Measurements from ENCODE around the gene GRIN2A. TPM values are rescaled to one million over a fixed set of nuclear protein-coding genes. Genes with fewer than 3 reads are reported as not detected.

Gene GRIN2A
- total and polyA plus RNA-seq, 2 of the 8 experiments (the other 6 are each of a cell fraction or from before 2014, with no cell fraction given), result 0.18 to 1.8 TPM

- TF ChIP-seq, protein P1, sequence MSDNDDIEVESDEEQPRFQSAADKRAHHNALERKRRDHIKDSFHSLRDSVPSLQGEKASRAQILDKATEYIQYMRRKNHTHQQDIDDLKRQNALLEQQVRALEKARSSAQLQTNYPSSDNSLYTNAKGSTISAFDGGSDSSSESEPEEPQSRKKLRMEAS (IDR thresholded peaks at IDR 0.05), result no peak
These were observed 102.0 kb downstream of the GRIN2A start (continued) for GRCh38 chr16:10080051-10080772.
